ENCODE data around the gene NRG3.

DNA sequence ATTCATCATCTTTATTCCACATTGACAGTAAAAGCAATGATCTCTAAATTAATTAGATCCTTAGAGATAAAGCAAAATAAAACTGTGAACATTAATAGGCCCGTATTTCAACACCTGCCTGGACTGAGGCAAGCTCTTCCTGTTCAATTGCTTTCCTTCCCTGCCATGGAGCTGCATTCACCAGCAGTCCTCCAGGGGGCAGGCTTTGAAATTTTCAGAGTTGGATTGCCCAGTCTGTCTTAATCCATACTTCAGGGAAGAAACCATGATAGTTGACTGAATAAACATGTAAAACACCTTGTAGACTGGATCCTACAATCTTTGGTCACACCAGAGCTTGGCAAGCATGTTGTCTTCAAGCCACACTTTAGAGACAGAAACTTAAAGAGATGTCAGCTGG lies 936.6 kb downstream of the NRG3 start:
- TF ChIP-seq YY1 (IDR thresholded peaks at IDR 0.05; ENCODE audit: insufficient read depth, insufficient read length) (no peak), ZNF274 (IDR thresholded peaks at IDR 0.05; ENCODE audit: low read depth, low read length) (no peak)

Data from NT2/D1 (cell line).